IMR-90 (cell line): ENCODE data around the gene TMUB2. TPM values are rescaled to one million over a fixed set of nuclear protein-coding genes. Genes with fewer than 3 reads are reported as not detected.

Experiments
- ATAC-seq: fragments of 200-7000 bp; cut with Tn5 transposase; 2 replicates; pipeline ENCODE4 v1.9.1; 2020; ENCODE audit warnings: low read depth, mild to moderate bottlenecking, moderate library complexity
- BruUV-seq: library from RNA; stranded (reverse); fragments of 400-500 nt; replicated peaks from 2 replicates; lab custom pipeline; 2021; lab: Mats Ljungman, UMichigan
- CTCF ChIA-PET: fragments of 300-600 bp; formaldehyde crosslinking; extraction: SDS; loops from one replicate; lab custom pipeline; 2021; ENCODE audit warnings: antibody characterized with exemption; lab: Yijun Ruan, JAX
- POLR2A ChIA-PET: fragments of 300-600 bp; sonication (Branson Sonifier 250); formaldehyde crosslinking; loops from one replicate; lab custom pipeline; 2022; ENCODE audit warnings: antibody characterized with exemption; ENCODE audit not compliant: unreplicated experiment; lab: Charles Lee
- DNase-seq: peaks from one replicate; pipeline ENCODE4 v3.0.0; 2013
- H2AFZ ChIP-seq: replicated peaks from 2 replicates; pipeline ENCODE3; 2013; ENCODE audit warnings: low read length, mild to moderate bottlenecking; ENCODE audit not compliant: poor library complexity
- H2AK5ac ChIP-seq: 2 replicates; pipeline ENCODE4 v1.6.1; 2013; ENCODE audit warnings: low read depth, low read length, inconsistent platforms
- H2AK9ac ChIP-seq: replicated peaks from 2 replicates; pipeline ENCODE3; 2013; ENCODE audit warnings: mild to moderate bottlenecking, low read depth, low read length, moderate library complexity; ENCODE audit not compliant: poor library complexity
- H2BK120ac ChIP-seq: 2 replicates; pipeline ENCODE4 v1.6.1; 2013; ENCODE audit warnings: low read depth, low read length, inconsistent platforms
- H2BK15ac ChIP-seq: 3 replicates; pipeline ENCODE4 v1.6.1; 2013; ENCODE audit warnings: low read depth, low read length, inconsistent platforms
- H2BK20ac ChIP-seq: 2 replicates; pipeline ENCODE4 v1.6.1; 2013; ENCODE audit warnings: low read depth, mild to moderate bottlenecking, inconsistent platforms, low read length, moderate library complexity
- H2BK5ac ChIP-seq: 2 replicates; pipeline ENCODE4 v1.6.1; 2013; ENCODE audit warnings: mild to moderate bottlenecking, low read depth, low read length, inconsistent platforms; ENCODE audit not compliant: poor library complexity, severe bottlenecking
- H3K14ac ChIP-seq: replicated peaks from 2 replicates; pipeline ENCODE4 v1.6.1; 2013; ENCODE audit warnings: low read depth, low read length, inconsistent platforms
- H3K18ac ChIP-seq: 2 replicates; pipeline ENCODE4 v1.6.1; 2013; ENCODE audit warnings: low read depth, low read length, control low read depth
- H3K23ac ChIP-seq: 2 replicates; pipeline ENCODE4 v1.6.1; 2013; ENCODE audit warnings: low read depth, low read length, inconsistent platforms
- H3K27ac ChIP-seq: 2 replicates; pipeline ENCODE4 v1.5.1; 2013; ENCODE audit warnings: mild to moderate bottlenecking, control low read depth, low read length; ENCODE audit not compliant: insufficient read depth
- H3K27me3 ChIP-seq: 2 replicates; pipeline ENCODE4 v1.6.1; 2013; ENCODE audit warnings: low read length; ENCODE audit not compliant: control insufficient read depth, insufficient read depth
- H3K36me3 ChIP-seq: 2 replicates; pipeline ENCODE4 v1.6.1; 2013; ENCODE audit warnings: low read length, mixed read lengths; ENCODE audit not compliant: control insufficient read depth, insufficient read depth
- H3K4ac ChIP-seq: 2 replicates; pipeline ENCODE4 v1.6.1; 2013; ENCODE audit warnings: low read depth, low read length, inconsistent platforms
- H3K4me1 ChIP-seq: 2 replicates; pipeline ENCODE4 v1.6.1; 2013; ENCODE audit warnings: low read length, mixed read lengths; ENCODE audit not compliant: control insufficient read depth, insufficient read depth
- H3K4me2 ChIP-seq: 2 replicates; pipeline ENCODE4 v1.6.1; 2013; ENCODE audit warnings: low read depth, mild to moderate bottlenecking, control low read depth, low read length, moderate library complexity
- H3K4me3 ChIP-seq: 2 replicates; pipeline ENCODE4 v1.5.1; 2013; ENCODE audit warnings: low read depth, mild to moderate bottlenecking, control low read depth, low read length, moderate library complexity; ENCODE audit not compliant: insufficient read depth
- H3K56ac ChIP-seq: 2 replicates; pipeline ENCODE4 v1.6.1; 2013; ENCODE audit warnings: low read length, inconsistent platforms; ENCODE audit not compliant: insufficient read depth; ENCODE audit errors: extremely low read depth
- H3K79me1 ChIP-seq, 2 experiments: 2 replicates each; pipeline ENCODE4 v1.6.1; 2013; ENCODE audit warnings: low read length in 2 of 2, inconsistent platforms in 1 of 2, low read depth in 1 of 2
- H3K9ac ChIP-seq: 2 replicates; pipeline ENCODE4 v1.6.1; 2013; ENCODE audit warnings: low read depth, low read length, control low read depth
- H3K9me1 ChIP-seq: 2 replicates; pipeline ENCODE4 v1.6.1; 2013; ENCODE audit warnings: low read length, inconsistent platforms; ENCODE audit not compliant: insufficient read depth
- H3K9me3 ChIP-seq: 2 replicates; pipeline ENCODE4 v1.6.1; 2013; ENCODE audit warnings: low read length; ENCODE audit not compliant: control insufficient read depth, insufficient read depth
- H4K20me1 ChIP-seq: 2 replicates; pipeline ENCODE4 v1.6.1; 2013; ENCODE audit warnings: low read length, inconsistent platforms; ENCODE audit not compliant: insufficient read depth
- H4K5ac ChIP-seq: 2 replicates; pipeline ENCODE4 v1.6.1; 2013; ENCODE audit warnings: mild to moderate bottlenecking, low read depth, low read length, control low read depth
- H4K8ac ChIP-seq, 2 experiments: 2 replicates each; pipeline ENCODE4 v1.6.1; 2013; ENCODE audit warnings: low read depth in 2 of 2, low read length in 2 of 2, control low read depth in 1 of 2, inconsistent platforms in 1 of 2
- H4K91ac ChIP-seq: 2 replicates; pipeline ENCODE4 v1.6.1; 2013; ENCODE audit warnings: low read depth, low read length, inconsistent platforms; ENCODE audit not compliant: insufficient read depth
- MXI1 ChIP-seq: IDR thresholded peaks from 2 replicates; pipeline ENCODE4 v1.6.1; 2012; ENCODE audit warnings: low read depth, mild to moderate bottlenecking, low read length, moderate library complexity, borderline replicate concordance
- NFE2L2 ChIP-seq: fragments of 150-350 bp; IDR thresholded peaks from 2 replicates; pipeline ENCODE4 v1.6.1; 2016; ENCODE audit warnings: low read depth, mild to moderate bottlenecking, low read length
- WGBS, 2 experiments: methylation state at CpG; one replicate each; pipeline versions ENCODE4 v1.1.5 to v1.1.7; 2013; ENCODE audit warnings: missing lambda C conversion rate in 2 of 2; ENCODE audit not compliant: insufficient read length in 1 of 2; ENCODE audit errors: extremely low coverage in 2 of 2; 5-methylcytosine and 5-hydroxymethylcytosine counted together
- dilution Hi-C: fragments of 300-500 bp; cut with HindIII; formaldehyde crosslinking; loops from one replicate; pipeline ENCODE4 v1.14.3; 2018; ENCODE audit warnings: low sequenced_read_pairs; ENCODE audit not compliant: unreplicated experiment
- in situ Hi-C: fragments of 300-500 bp; cut with MboI; formaldehyde crosslinking; loops from 3 replicates; pipeline ENCODE4 v1.14.3; 2019; ENCODE audit warnings: low sequenced_read_pairs, inconsistent platforms, mixed read lengths
- intact Hi-C: fragments of 100-400 bp; cut with micrococcal nuclease; formaldehyde crosslinking; loops from 2 replicates; pipeline ENCODE4 v1.10.0; 2022
- polyA plus RNA-seq, 3 experiments: library from polyadenylated mRNA; depleted of rRNA; stranded (reverse); fragments of >200 nt; gene quantifications; 2 replicates each; pipeline ENCODE4 v1.2.3, GENCODE V29; 2012; ENCODE audit warnings: low replicate concordance in 1 of 3
- total RNA-seq: library from RNA; depleted of rRNA; stranded (reverse); fragments of >200 nt; gene quantifications from 2 replicates; pipeline ENCODE4 v1.2.3, GENCODE V29; 2012

Gene TMUB2
- total and polyA plus RNA-seq, 2 of the 4 experiments (the other 2 are of a cell fraction): 16.5 to 42.5 TPM

DNA sequence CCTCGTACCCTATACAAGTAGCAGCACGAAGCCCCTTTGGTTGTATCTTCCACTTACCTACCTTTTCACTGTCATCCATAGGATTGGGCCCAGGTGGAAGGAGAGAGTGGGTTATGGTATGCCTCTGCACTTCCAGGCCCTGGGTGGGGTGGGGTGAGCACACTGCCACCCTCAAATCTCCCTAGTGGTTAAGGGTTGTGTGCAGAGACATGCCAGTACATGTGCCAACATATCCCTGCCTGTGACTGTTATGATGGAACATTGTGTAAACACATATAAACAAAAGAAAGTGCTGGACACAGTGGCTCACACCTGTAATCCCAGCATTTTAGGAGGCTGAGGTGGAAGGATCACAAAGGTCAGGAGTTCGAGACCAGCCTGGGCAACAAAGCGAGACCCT, 33.9 kb upstream of the TMUB2 start:
- Histone ChIP-seq H2BK20ac (peak overlapping the region; percentile 49), H3K18ac (peak overlapping the region; percentile 57), H4K8ac (peak overlapping the region in 1 of 2 experiments; percentile 80; a peak in 2 of 4 replicates), H4K91ac (no peak overlapping the region; the same call in 1 of the 2 replicates), H2AK5ac (peak overlapping the region; percentile 37; the same call in 1 of the 2 replicates), H3K4me3 (no peak overlapping the region), H4K20me1 (peaks cover 4% of the 10 kb centered on the region), H2AK9ac (peak overlapping the region; percentile 74), H2BK120ac (peak overlapping the region; percentile 67), H2BK15ac (no peak overlapping the region; the same call in 2 of the 3 replicates), H3K4me2 (no peak overlapping the region), H3K14ac (no peak overlapping the region; the same call in 1 of the 2 replicates), H2AFZ (peak overlapping the region; percentile 46), H3K27me3 (no peaks in the 10 kb centered on the region), H3K9me3 (no peaks in the 10 kb centered on the region), H2BK5ac (peak overlapping the region; percentile 67), H3K9ac (no peak overlapping the region), H3K36me3 (peaks cover 12% of the 10 kb centered on the region), H3K27ac (peak overlapping the region; percentile 53; the same call in 1 of the 2 replicates), H3K4me1 (0 out of 2 replicates have a peak, but pooled peaks cover 2% of the 10 kb centered on the region), H3K23ac (no peak overlapping the region), H3K56ac (no peak overlapping the region), H4K5ac (peak overlapping the region; percentile 62), H3K79me1 (peaks cover 28 to 52% of the 10 kb centered on the region in 2 experiments), H3K9me1 (peaks cover 15% of the 10 kb centered on the region; the same call in 1 of the 2 replicates), H3K4ac (peak overlapping the region; percentile 56)
- dilution Hi-C loops: no loop called here
- no peak for TF ChIP-seq NFE2L2
- no peak for TF ChIP-seq MXI1
- no TSS peak for BruUV-seq
- DNase-seq (no peak), ATAC-seq (no peak)
- 100% methylated on average over 1 of the region's 4 CpGs; no CpG with 5 or more reads in 1 of the 2 experiments for WGBS, 2 experiments
- POLR2A ChIA-PET: no interaction called here
- CTCF ChIA-PET: no interaction called here
- in situ Hi-C loops: no loop called here
- intact Hi-C loops: no loop called here
